NCI-H1048 (cell line): ENCODE data around the gene POLR3F.
A peak's percentile ranks its signal among the peaks of the same experiment; 100 is the strongest.
"Not testable (repeated sequence)": the region's sequence is repeated elsewhere in the genome, so short reads cannot be mapped to it uniquely, and the experiment has no call there.

ENCODE experiments used
- DNase-seq: peaks from one replicate; lab custom pipeline; 2025; lab: John Stamatoyannopoulos, UW

POLR3F gene

GRCh38 chr20:18466894-18467730 lies at the start of gene POLR3F, which contains the start of gene DZANK1:
TSS of gene POLR3F (plus strand) at chr20:18467390. CDS start at chr20:18467507, 117 bp downstream.
TSS of gene DZANK1 (minus strand) at chr20:18467030. CDS start at chr20:18465358, 1,672 bp downstream.
- DNase-seq, result peak; percentile 91

GRCh38 chr20:18421608-18422007 lies 45.6 kb upstream of the POLR3F start:
- no peak for DNase-seq

GRCh38 chr20:18427214-18427613 lies 40.0 kb upstream of the POLR3F start:
- no peak for DNase-seq

- no peak for DNase-seq
These were observed 38.6 kb upstream of the POLR3F start for GRCh38 chr20:18428490-18429173.

- no peak for DNase-seq
These were observed 36.9 kb upstream of the POLR3F start for GRCh38 chr20:18430172-18430826.

- DNase-seq, result no peak
These were observed 36.0 kb upstream of the POLR3F start for GRCh38 chr20:18431206-18431605.

- no peak for DNase-seq
These were observed 30.3 kb upstream of the POLR3F start for GRCh38 chr20:18436847-18437246.

GRCh38 chr20:18440403-18440802 lies 26.8 kb upstream of the POLR3F start:
- DNase-seq, result no peak

GRCh38 chr20:18443886-18444285 lies 23.3 kb upstream of the POLR3F start:
- no peak for DNase-seq

- DNase-seq, result no peak
These were observed 10.6 kb upstream of the POLR3F start for GRCh38 chr20:18456600-18456999.

- no peak for DNase-seq
These were observed 1.5 kb upstream of the POLR3F start for GRCh38 chr20:18465536-18466200.

- DNase-seq, result no peak
These were observed 656 bp upstream of the POLR3F start for GRCh38 chr20:18466574-18466893.

GRCh38 chr20:18477218-18477617 lies 10.0 kb downstream of the POLR3F start:
- no peak for DNase-seq

GRCh38 chr20:18477821-18478220 lies 10.6 kb downstream of the POLR3F start:
- DNase-seq, result no peak

- DNase-seq, result no peak
These were observed 14.4 kb downstream of the POLR3F start for GRCh38 chr20:18481596-18481995.

- DNase-seq, result no peak
These were observed 21.1 kb downstream of the POLR3F start for GRCh38 chr20:18488301-18488700.

- DNase-seq, result no peak
These were observed 28.9 kb downstream of the POLR3F start for GRCh38 chr20:18496042-18496441.

- DNase-seq, result peak; percentile 46
These were observed 29.8 kb downstream of the POLR3F start, which contains the start of gene RBBP9 for GRCh38 chr20:18496740-18497592. TSS of gene RBBP9 (minus strand) at chr20:18497225. CDS start at chr20:18497167, 58 bp downstream.

- no peak for DNase-seq
These were observed 30.4 kb downstream of the POLR3F start for GRCh38 chr20:18497603-18498002.

- not testable (repeated sequence) for DNase-seq
These were observed 34.5 kb downstream of the POLR3F start for GRCh38 chr20:18501672-18502071.

GRCh38 chr20:18504479-18505060 lies 37.4 kb downstream of the POLR3F start:
- no peak for DNase-seq
